ENCODE data around the gene EHBP1. TPM values are rescaled to one million over a fixed set of nuclear protein-coding genes. Genes with fewer than 3 reads are reported as not detected.

Gene EHBP1
- polyA plus RNA-seq, 1 of the 3 experiments (the other 2 are of a cell fraction) = 62.7 TPM

GRCh38 chr2:62723253-62723652 lies 17.7 kb downstream of the EHBP1 start:
- H3K4me1 ChIP-seq (ENCODE audit: control insufficient read depth in 1 of 2, insufficient read depth in 2 of 2, low read depth in 1 of 2, low read length in 1 of 2) = peaks cover 0 to 7% of the 10 kb centered on the region in 2 experiments; a peak in 2 of 4 replicates
- H3K9ac ChIP-seq = no peak overlapping the region
- H3K79me2 ChIP-seq (ENCODE audit: insufficient read depth) = peaks cover 98% of the 10 kb centered on the region
- H3K9me3 ChIP-seq = no peaks in the 10 kb centered on the region
- CTCF ChIA-PET = interaction anchor here (1.1 kb wide), 1 partner anchor 267 kb away, joined by 3 read pairs; no protein-coding TSS in a partner anchor
- peaks cover 6 to 16% of the 10 kb centered on the region in 2 experiments for H3K36me3 ChIP-seq (replicated peaks in 1 of 2; ENCODE audit: control insufficient read depth in 1 of 2, insufficient read depth in 2 of 2, low read length in 1 of 2)
- H3K9me2 ChIP-seq = no peaks in the 10 kb centered on the region
- H4K20me1 ChIP-seq (ENCODE audit: insufficient read depth) = peaks cover 13% of the 10 kb centered on the region; the same call in 1 of the 2 replicates
- DNase-seq = no peak
- H3K4me2 ChIP-seq = no peak overlapping the region
- no peaks in the 10 kb centered on the region for H3K27me3 ChIP-seq (ENCODE audit: insufficient read depth)
- POLR2A ChIA-PET = no interaction called here
- TF ChIP-seq, protein P1, sequence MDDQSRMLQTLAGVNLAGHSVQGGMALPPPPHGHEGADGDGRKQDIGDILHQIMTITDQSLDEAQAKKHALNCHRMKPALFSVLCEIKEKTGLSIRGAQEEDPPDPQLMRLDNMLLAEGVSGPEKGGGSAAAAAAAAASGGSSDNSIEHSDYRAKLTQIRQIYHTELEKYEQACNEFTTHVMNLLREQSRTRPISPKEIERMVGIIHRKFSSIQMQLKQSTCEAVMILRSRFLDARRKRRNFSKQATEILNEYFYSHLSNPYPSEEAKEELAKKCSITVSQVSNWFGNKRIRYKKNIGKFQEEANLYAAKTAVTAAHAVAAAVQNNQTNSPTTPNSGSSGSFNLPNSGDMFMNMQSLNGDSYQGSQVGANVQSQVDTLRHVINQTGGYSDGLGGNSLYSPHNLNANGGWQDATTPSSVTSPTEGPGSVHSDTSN (IDR thresholded peaks at IDR 0.05) = no peak
- no peak overlapping the region for H3K27ac ChIP-seq (ENCODE audit: low read depth in 2 of 2, low read length in 1 of 2)
- no peak overlapping the region for H2AFZ ChIP-seq (ENCODE audit: low read depth)
- H3K4me3 ChIP-seq (ENCODE audit: low read depth in 2 of 2, low read length in 1 of 2) = no peak overlapping the region
- WGBS (ENCODE audit: low lambda C conversion rate) = 95% methylated on average over 1 of the region's 1 CpG
- peaks cover 13% of the 10 kb centered on the region for H3F3A ChIP-seq (replicated peaks; ENCODE audit: insufficient read depth)

DNA sequence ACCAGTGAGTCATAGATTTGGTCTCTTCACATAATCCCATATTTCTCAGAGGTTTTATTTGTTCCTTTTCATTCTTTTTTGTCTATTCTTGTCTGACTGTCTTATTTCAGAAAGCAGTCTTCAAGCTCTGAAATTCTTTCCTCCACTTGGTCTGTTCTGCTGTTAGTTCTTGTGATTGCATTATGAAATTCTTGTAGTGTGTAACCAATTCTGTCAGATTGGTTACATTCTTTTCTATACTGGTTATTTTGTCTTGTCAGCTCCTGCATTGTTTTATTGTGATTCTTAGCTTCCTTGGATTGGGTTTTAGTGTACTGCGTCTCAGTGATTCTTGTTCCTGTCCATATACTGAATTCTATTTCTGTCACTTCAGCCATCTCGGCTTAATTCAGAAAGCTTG lies 18.6 kb downstream of the EHBP1 start:
- Histone ChIP-seq H3K27ac (ENCODE audit: low read depth in 2 of 2, low read length in 1 of 2) (peak overlapping the region in 1 of 2 experiments; percentile 3; a peak in 1 of 4 replicates), H3K4me2 (no peak overlapping the region), H3K4me1 (ENCODE audit: control insufficient read depth in 1 of 2, insufficient read depth in 2 of 2, low read depth in 1 of 2, low read length in 1 of 2) (peaks cover 0 to 7% of the 10 kb centered on the region in 2 experiments; a peak in 2 of 4 replicates), H3K9ac (no peak overlapping the region), H3K27me3 (ENCODE audit: insufficient read depth) (no peaks in the 10 kb centered on the region), H3K4me3 (ENCODE audit: low read depth in 2 of 2, low read length in 1 of 2) (no peak overlapping the region), H3K9me3 (no peaks in the 10 kb centered on the region), H3F3A (replicated peaks; ENCODE audit: insufficient read depth) (peaks cover 11% of the 10 kb centered on the region), H4K20me1 (ENCODE audit: insufficient read depth) (peaks cover 13% of the 10 kb centered on the region; the same call in 1 of the 2 replicates), H3K9me2 (no peaks in the 10 kb centered on the region), H3K79me2 (ENCODE audit: insufficient read depth) (peaks cover 98% of the 10 kb centered on the region), H3K36me3 (replicated peaks in 1 of 2; ENCODE audit: control insufficient read depth in 1 of 2, insufficient read depth in 2 of 2, low read length in 1 of 2) (peaks cover 5 to 11% of the 10 kb centered on the region in 2 experiments), H2AFZ (ENCODE audit: low read depth) (no peak overlapping the region)
- TF ChIP-seq, protein P1 (IDR thresholded peaks at IDR 0.05) = 0 out of 2 replicates have a peak, but pooled peaks have one; percentile 9
- TF ChIP-seq SMC3 (IDR thresholded peaks at IDR 0.05; ENCODE audit: low read depth, low read length) (no peak), ZBTB33 (IDR thresholded peaks at IDR 0.05; ENCODE audit: borderline replicate concordance, low read depth) (no peak)
- WGBS (ENCODE audit: low lambda C conversion rate) = 91% methylated on average over 2 of the region's 2 CpGs
- ChIA-PET CTCF (interaction anchor here (1.2 kb wide), 1 partner anchor 267 kb away, joined by 3 read pairs; no protein-coding TSS in a partner anchor), POLR2A (no interaction called here)
- no peak for DNase-seq
